Endothelial cell of umbilical vein (primary cell): Measurements from ENCODE around the gene PTGDS. TPM values are rescaled to one million over a fixed set of nuclear protein-coding genes. Genes with fewer than 3 reads are reported as not detected.

Experiments
- BruUV-seq: library from RNA; stranded (reverse); fragments of 400-500 nt; replicated peaks from 2 replicates; lab custom pipeline; 2021; lab: Mats Ljungman, UMichigan
- CTCF ChIA-PET: fragments of 300-600, 350-600 bp; sonication (Branson Sonifier 250); formaldehyde crosslinking; loops from one replicate; lab custom pipeline; 2021; ENCODE audit warnings: antibody characterized with exemption, inconsistent platforms; lab: Charles Lee
- POLR2A ChIA-PET: fragments of 300-600, 350-600 bp; sonication (Branson Sonifier 250); formaldehyde crosslinking; loops from one replicate; lab custom pipeline; 2021; ENCODE audit warnings: antibody characterized with exemption, inconsistent platforms; lab: Charles Lee
- DNase-seq: peaks from one replicate; pipeline ENCODE4 v3.0.0-alpha.2; 2011; ENCODE audit warnings: low read depth, low spot score
- FAIRE-seq: peaks from 2 replicates; lab custom pipeline; 2011; peaks lifted over from hg19 to GRCh38; lab: Jason Lieb, UNC
- H2AFZ ChIP-seq: 2 replicates; pipeline ENCODE4 v1.6.0; 2012; ENCODE audit warnings: low read depth, low read length, control low read depth, inconsistent platforms
- H3K27ac ChIP-seq: 2 replicates; pipeline ENCODE4 v1.5.1; 2011; ENCODE audit warnings: low read depth, mild to moderate bottlenecking, control low read depth, low read length, moderate library complexity; ENCODE audit not compliant: insufficient read depth
- H3K27me3 ChIP-seq, 2 experiments: 2 replicates each; pipeline versions ENCODE4 v1.6.0 to v1.6.1; 2011; ENCODE audit warnings: low read length in 2 of 2, mixed read lengths in 1 of 2; ENCODE audit not compliant: control insufficient read depth in 2 of 2, insufficient read depth in 2 of 2
- H3K36me3 ChIP-seq, 2 experiments: 2 replicates in 1 of 2; 3 replicates in 1 of 2; pipeline ENCODE4 v1.5.1; 2011; ENCODE audit warnings: low read length in 2 of 2, mild to moderate bottlenecking in 1 of 2, moderate library complexity in 1 of 2; ENCODE audit not compliant: control insufficient read depth in 2 of 2, insufficient read depth in 2 of 2; ENCODE audit errors: extremely low read depth in 1 of 2
- H3K4me1 ChIP-seq: 3 replicates; pipeline ENCODE4 v1.5.1; 2011; ENCODE audit warnings: mild to moderate bottlenecking, low read length; ENCODE audit not compliant: control insufficient read depth, insufficient read depth; ENCODE audit errors: extremely low read depth
- H3K4me2 ChIP-seq: 2 replicates; pipeline ENCODE4 v1.6.1; 2011; ENCODE audit warnings: low read length, control low read depth, mixed read lengths; ENCODE audit not compliant: insufficient read depth
- H3K4me3 ChIP-seq, 3 experiments: fragments of 200-600 bp in 1 of 3; sonication (generic), shearing (Covaris generic) in 1 of 3; replicated peaks in 1 of 3; 2 replicates each; pipeline ENCODE4 v1.5.1; 2011 to 2016; ENCODE audit warnings: control low read depth in 3 of 3, low read length in 3 of 3, mild to moderate bottlenecking in 2 of 3, inconsistent platforms in 1 of 3, low read depth in 1 of 3, moderate library complexity in 1 of 3; ENCODE audit not compliant: insufficient read depth in 1 of 3
- H3K79me2 ChIP-seq: 2 replicates; pipeline ENCODE4 v1.6.0; 2012; ENCODE audit warnings: low read length, inconsistent platforms; ENCODE audit not compliant: control insufficient read depth, insufficient read depth
- H3K9ac ChIP-seq: replicated peaks from 2 replicates; pipeline ENCODE3; 2011; ENCODE audit warnings: low read length, control low read depth; ENCODE audit not compliant: insufficient read depth; ENCODE audit errors: extremely low read depth
- H3K9me1 ChIP-seq: replicated peaks from 3 replicates; pipeline ENCODE4 v1.6.0; 2011; ENCODE audit warnings: mild to moderate bottlenecking, low read length; ENCODE audit not compliant: control insufficient read depth, insufficient read depth; ENCODE audit errors: extremely low read depth
- H3K9me3 ChIP-seq: replicated peaks from 2 replicates; pipeline ENCODE4 v1.5.1; 2012; ENCODE audit warnings: low read length, inconsistent platforms; ENCODE audit not compliant: control insufficient read depth, insufficient read depth
- H4K20me1 ChIP-seq: replicated peaks from 2 replicates; pipeline ENCODE3; 2011; ENCODE audit warnings: mild to moderate bottlenecking, low read length; ENCODE audit not compliant: control insufficient read depth, insufficient read depth; ENCODE audit errors: extremely low read depth
- CTCF ChIP-seq, 2 donors: IDR thresholded peaks; 1 replicate in 1 of 2; 2 replicates in 1 of 2; pipeline ENCODE4 v1.5.1; 2011; ENCODE audit warnings: low read length in 2 of 2, mild to moderate bottlenecking in 2 of 2, moderate library complexity in 2 of 2, control low read depth in 1 of 2, inconsistent platforms in 1 of 2, low read depth in 1 of 2; ENCODE audit not compliant: insufficient read depth in 1 of 2; ENCODE audit errors: extremely low read depth in 1 of 2
- EZH2 ChIP-seq: IDR thresholded peaks from 2 replicates; pipeline ENCODE4 v1.6.1; 2012; ENCODE audit warnings: borderline replicate concordance, low read depth, mild to moderate bottlenecking, moderate library complexity, low read length, inconsistent platforms; ENCODE audit not compliant: severe bottlenecking
- FOS ChIP-seq: IDR thresholded peaks from 2 replicates; pipeline ENCODE4 v1.6.1; 2011; ENCODE audit warnings: mild to moderate bottlenecking, low read length, moderate library complexity, borderline replicate concordance; ENCODE audit not compliant: insufficient read depth
- GATA2 ChIP-seq: IDR thresholded peaks from 2 replicates; pipeline ENCODE4 v1.7.0; 2011; ENCODE audit warnings: low read depth, mild to moderate bottlenecking, moderate library complexity, mixed read lengths, low read length; ENCODE audit not compliant: insufficient read length, insufficient read depth
- JUN ChIP-seq: IDR thresholded peaks from 2 replicates; pipeline ENCODE4 v1.6.1; 2011; ENCODE audit warnings: borderline replicate concordance, low read depth; ENCODE audit not compliant: insufficient read length, insufficient read depth
- MYC ChIP-seq: IDR thresholded peaks from one replicate; pipeline ENCODE4 v1.6.1; 2011; ENCODE audit warnings: mild to moderate bottlenecking, low read depth, low read length
- POLR2A ChIP-seq: IDR thresholded peaks from 2 replicates; pipeline ENCODE4 v1.6.1; 2012; ENCODE audit warnings: low read depth, mild to moderate bottlenecking, control low read depth, low read length
- POLR2AphosphoS5 ChIP-seq: IDR thresholded peaks from 2 replicates; pipeline ENCODE4 v1.6.1; 2012; ENCODE audit warnings: low read depth, mild to moderate bottlenecking, control low read depth, low read length, moderate library complexity; ENCODE audit not compliant: insufficient read depth
- dilution Hi-C: fragments of 300-500 bp; cut with MboI; formaldehyde crosslinking; loops from one replicate; pipeline ENCODE4 v1.15.0; 2019; ENCODE audit warnings: low sequenced_read_pairs; ENCODE audit not compliant: extremely low pct_ligation_motif_present
- intact Hi-C: fragments of 100-400 bp; cut with micrococcal nuclease; formaldehyde crosslinking; loops from one replicate; pipeline ENCODE4 v1.10.0; 2022
- polyA plus RNA-seq, 4 experiments: library from polyadenylated mRNA; depleted of rRNA in 3 of 4; stranded (reverse) in 3 of 4; unstranded in 1 of 4; fragments of >200 nt; gene quantifications; 2 replicates each; pipeline versions ENCODE4 v1.2.1 to v1.2.3, GENCODE V29; 2011 to 2012; ENCODE audit warnings: missing spikeins in 1 of 4
- total RNA-seq: library from RNA; stranded (reverse); gene quantifications from 2 replicates; pipeline ENCODE4 v1.2.3, GENCODE V29; 2021
- TF ChIP-seq, protein P1 (sequence below): IDR thresholded peaks from 2 replicates; pipeline ENCODE4 v1.6.1; 2011; ENCODE audit not compliant: insufficient read depth, insufficient read length

The PTGDS gene
- total and polyA plus RNA-seq, 2 donors (not counting 3 experiments of a cell fraction or from before 2014, with no cell fraction given) = not detected

GRCh38 chr9:136985027-136985602 lies 7.8 kb downstream of the PTGDS start:
- Histone ChIP-seq H3K36me3 (no peaks in the 10 kb centered on the region), H3K4me2 (no peak overlapping the region), H3K9ac (no peak overlapping the region), H3K27me3 (peaks cover 3 to 10% of the 10 kb centered on the region in 2 experiments), H3K79me2 (no peaks in the 10 kb centered on the region), H2AFZ (no peak overlapping the region), H3K9me1 (no peaks in the 10 kb centered on the region), H3K9me3 (no peaks in the 10 kb centered on the region), H4K20me1 (no peaks in the 10 kb centered on the region), H3K27ac (no peak overlapping the region), H3K4me1 (peaks cover 4% of the 10 kb centered on the region), H3K4me3 (no peak overlapping the region)
- ChIA-PET CTCF (interaction anchor here (1.3 kb wide), 1 partner anchor 37 kb away, joined by 3 read pairs; no protein-coding TSS in a partner anchor), POLR2A (no interaction called here)
- no peak for FAIRE-seq
- TF ChIP-seq POLR2A (no peak), EZH2 (peak; percentile 80)
- BruUV-seq = no TSS peak
- dilution Hi-C loops (no loop called here), intact Hi-C loops (no loop called here)
- no peak for DNase-seq

- Histone ChIP-seq H3K9me3 (no peaks in the 10 kb centered on the region), H3K9ac (no peak overlapping the region), H2AFZ (no peak overlapping the region), H3K36me3 (no peaks in the 10 kb centered on the region), H3K4me1 (peaks cover 4% of the 10 kb centered on the region), H3K9me1 (no peaks in the 10 kb centered on the region), H3K79me2 (no peaks in the 10 kb centered on the region), H3K27me3 (peaks cover 3 to 10% of the 10 kb centered on the region in 2 experiments), H3K4me2 (no peak overlapping the region), H3K27ac (no peak overlapping the region), H4K20me1 (no peaks in the 10 kb centered on the region), H3K4me3 (no peak overlapping the region)
- CTCF ChIA-PET = interaction anchor here (1.3 kb wide), 1 partner anchor 38 kb away, joined by 3 read pairs; no protein-coding TSS in a partner anchor
- FAIRE-seq (no peak), DNase-seq (no peak)
- dilution Hi-C loops = no loop called here
- intact Hi-C loops = no loop called here
- TF ChIP-seq POLR2AphosphoS5 = no peak
- no peak for TF ChIP-seq EZH2
- no peak for TF ChIP-seq JUN
- TF ChIP-seq, protein P1, sequence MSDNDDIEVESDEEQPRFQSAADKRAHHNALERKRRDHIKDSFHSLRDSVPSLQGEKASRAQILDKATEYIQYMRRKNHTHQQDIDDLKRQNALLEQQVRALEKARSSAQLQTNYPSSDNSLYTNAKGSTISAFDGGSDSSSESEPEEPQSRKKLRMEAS = no peak
- no peak for TF ChIP-seq FOS
- TF ChIP-seq CTCF (IDR thresholded peaks at IDR 0.05; ENCODE audit: extremely low read depth in 1 of 2, insufficient read depth in 1 of 2, low read depth in 1 of 2, low read length in 2 of 2) = no peak
- no peak for TF ChIP-seq MYC
- no peak for TF ChIP-seq POLR2A
- no peak for TF ChIP-seq GATA2
- BruUV-seq = no TSS peak
- POLR2A ChIA-PET = no interaction called here
Measured at GRCh38 chr9:136985853-136986252, 8.5 kb downstream of the PTGDS start.
